H9 (cell line): ENCODE measurements around the gene GLRX. TPM values are rescaled to one million over a fixed set of nuclear protein-coding genes. Genes with fewer than 3 reads are reported as not detected.

Source experiments
- DNase-seq: peaks from one replicate; pipeline ENCODE4 v3.0.0-alpha.2; 2017
- H2AFZ ChIP-seq: one replicate; pipeline ENCODE4 v1.6.1; 2013; ENCODE audit warnings: mild to moderate bottlenecking, low read length, control low read depth, moderate library complexity
- H2AK5ac ChIP-seq: 2 replicates; pipeline ENCODE4 v1.6.1; 2013; ENCODE audit warnings: low read length, control low read depth, mixed read lengths; ENCODE audit not compliant: insufficient read length
- H2BK120ac ChIP-seq: one replicate; pipeline ENCODE4 v1.6.1; 2013; ENCODE audit warnings: low read depth, mild to moderate bottlenecking, low read length, control low read depth, inconsistent platforms; ENCODE audit not compliant: poor library complexity, severe bottlenecking
- H2BK12ac ChIP-seq: 2 replicates; pipeline ENCODE4 v1.6.1; 2013; ENCODE audit warnings: low read length, control low read depth, mixed read lengths, low read depth; ENCODE audit not compliant: insufficient read length
- H2BK15ac ChIP-seq: 2 replicates; pipeline ENCODE4 v1.6.1; 2013; ENCODE audit warnings: low read depth, low read length, control low read depth
- H2BK20ac ChIP-seq: one replicate; pipeline ENCODE4 v1.6.1; 2013; ENCODE audit warnings: low read depth, mild to moderate bottlenecking, low read length, control low read depth, inconsistent platforms; ENCODE audit not compliant: poor library complexity, severe bottlenecking
- H2BK5ac ChIP-seq: 2 replicates; pipeline ENCODE4 v1.6.1; 2013; ENCODE audit warnings: low read length, control low read depth, mixed read lengths; ENCODE audit not compliant: insufficient read length
- H3K14ac ChIP-seq: 2 replicates; pipeline ENCODE4 v1.6.1; 2013; ENCODE audit warnings: low read length, control low read depth; ENCODE audit not compliant: insufficient read depth
- H3K18ac ChIP-seq: 2 replicates; pipeline ENCODE4 v1.6.1; 2013; ENCODE audit warnings: low read depth, mild to moderate bottlenecking, mixed read lengths, low read length, control low read depth; ENCODE audit not compliant: insufficient read length
- H3K23ac ChIP-seq: 2 replicates; pipeline ENCODE4 v1.6.1; 2013; ENCODE audit warnings: low read length, control low read depth, mixed read lengths, low read depth; ENCODE audit not compliant: insufficient read length
- H3K23me2 ChIP-seq: 2 replicates; pipeline ENCODE4 v1.6.1; 2013; ENCODE audit warnings: low read depth, mild to moderate bottlenecking, mixed read lengths, low read length, control low read depth; ENCODE audit not compliant: insufficient read length, poor library complexity, severe bottlenecking
- H3K27ac ChIP-seq: 2 replicates; pipeline ENCODE4 v1.5.1; 2013; ENCODE audit warnings: low read length, control low read depth, mixed read lengths, low read depth; ENCODE audit not compliant: insufficient read length
- H3K27me3 ChIP-seq: 2 replicates; pipeline ENCODE4 v1.6.1; 2013; ENCODE audit warnings: low read length, control low read depth, inconsistent platforms; ENCODE audit not compliant: insufficient read depth
- H3K4ac ChIP-seq: 2 replicates; pipeline ENCODE4 v1.6.1; 2013; ENCODE audit warnings: low read depth, mild to moderate bottlenecking, control low read depth, inconsistent platforms, low read length, moderate library complexity
- H3K4me1 ChIP-seq: 2 replicates; pipeline ENCODE4 v1.6.1; 2013; ENCODE audit warnings: low read length, control low read depth, inconsistent platforms; ENCODE audit not compliant: insufficient read depth
- H3K4me2 ChIP-seq: 2 replicates; pipeline ENCODE4 v1.6.1; 2013; ENCODE audit warnings: low read length, control low read depth, mixed read lengths; ENCODE audit not compliant: insufficient read length, insufficient read depth
- H3K56ac ChIP-seq: 2 replicates; pipeline ENCODE4 v1.6.1; 2013; ENCODE audit warnings: low read depth, mild to moderate bottlenecking, mixed read lengths, low read length, control low read depth; ENCODE audit not compliant: insufficient read length
- H3K79me1 ChIP-seq: 2 replicates; pipeline ENCODE4 v1.6.1; 2013; ENCODE audit warnings: low read depth, mild to moderate bottlenecking, moderate library complexity, low read length, control low read depth, inconsistent platforms; ENCODE audit not compliant: insufficient read depth, poor library complexity, severe bottlenecking
- H3K79me2 ChIP-seq: 2 replicates; pipeline ENCODE4 v1.6.1; 2013; ENCODE audit warnings: low read length, control low read depth, inconsistent platforms; ENCODE audit not compliant: insufficient read depth
- H3K9ac ChIP-seq: 2 replicates; pipeline ENCODE4 v1.6.1; 2013; ENCODE audit warnings: low read length, control low read depth, mixed read lengths; ENCODE audit not compliant: insufficient read length; ENCODE audit errors: extremely low read depth
- H3K9me3 ChIP-seq: one replicate; pipeline ENCODE4 v1.6.1; 2013; ENCODE audit warnings: low read depth, low read length, inconsistent platforms; ENCODE audit not compliant: control insufficient read depth
- H3T11ph ChIP-seq: one replicate; pipeline ENCODE4 v1.6.1; 2013; ENCODE audit warnings: mild to moderate bottlenecking, low read length, control low read depth, inconsistent platforms
- H4K20me1 ChIP-seq: one replicate; pipeline ENCODE4 v1.6.1; 2013; ENCODE audit not compliant: control insufficient read depth, insufficient read length, insufficient read depth
- H4K5ac ChIP-seq: 2 replicates; pipeline ENCODE4 v1.6.1; 2013; ENCODE audit warnings: low read depth, mild to moderate bottlenecking, mixed read lengths, low read length, control low read depth; ENCODE audit not compliant: insufficient read length
- H4K8ac ChIP-seq: replicated peaks from 2 replicates; pipeline ENCODE4 v1.6.1; 2013; ENCODE audit warnings: low read length, control low read depth, mixed read lengths, low read depth; ENCODE audit not compliant: insufficient read length
- H4K91ac ChIP-seq: 2 replicates; pipeline ENCODE4 v1.6.1; 2013; ENCODE audit warnings: low read depth, mild to moderate bottlenecking, moderate library complexity, mixed read lengths, low read length, control low read depth; ENCODE audit not compliant: insufficient read length
- H3K27ac Mint-ChIP-seq, 3 experiments: 2 replicates in 2 of 3; 3 replicates in 1 of 3; pipeline ENCODE4 v1.8.0; 2020 to 2021; ENCODE audit warnings: mixed read lengths in 3 of 3, mild to moderate bottlenecking in 1 of 3, moderate library complexity in 1 of 3
- H3K27me3 Mint-ChIP-seq: 2 replicates; pipeline ENCODE4 v1.8.0; 2021; ENCODE audit warnings: low read depth, mild to moderate bottlenecking, moderate library complexity, mixed read lengths
- H3K36me3 Mint-ChIP-seq, 3 experiments: 2 replicates in 2 of 3; 3 replicates in 1 of 3; pipeline ENCODE4 v1.8.0; 2020 to 2021; ENCODE audit warnings: low read depth in 3 of 3, mixed read lengths in 3 of 3; ENCODE audit not compliant: insufficient read depth in 1 of 3
- H3K4me1 Mint-ChIP-seq, 2 experiments: 2 replicates each; pipeline ENCODE4 v1.8.0; 2020; ENCODE audit warnings: mixed read lengths in 2 of 2
- H3K4me3 Mint-ChIP-seq, 2 experiments: 2 replicates in 1 of 2; 3 replicates in 1 of 2; pipeline ENCODE4 v1.8.0; 2020 to 2021; ENCODE audit warnings: mild to moderate bottlenecking in 2 of 2, mixed read lengths in 2 of 2, moderate library complexity in 1 of 2
- H3K9me3 Mint-ChIP-seq, 2 experiments: 2 replicates in 1 of 2; 3 replicates in 1 of 2; pipeline ENCODE4 v1.8.0; 2020; ENCODE audit warnings: mild to moderate bottlenecking in 2 of 2, mixed read lengths in 2 of 2, moderate library complexity in 1 of 2
- CTCF ChIP-seq: fragments of 200-600 bp; sonication (generic); conservative IDR thresholded peaks from 3 replicates; pipeline ENCODE4 v1.8.0; 2021; ENCODE audit warnings: antibody characterized with exemption, mild to moderate bottlenecking
- WGBS: extraction: QIAGEN DNeasy Blood & Tissue Kit; methylation state at CpG from one replicate; pipeline ENCODE4 v1.1.7; 2013; ENCODE audit warnings: missing lambda C conversion rate, low lambda C conversion rate, mixed read lengths; ENCODE audit not compliant: insufficient read length; ENCODE audit errors: extremely low coverage; 5-methylcytosine and 5-hydroxymethylcytosine counted together
- total RNA-seq: library from RNA; stranded (reverse); gene quantifications from 2 replicates; pipeline ENCODE4 v1.2.1, GENCODE V29; 2021

GLRX gene
- total RNA-seq, 1 experiment from 2014 or later, result 13.8 TPM

- Histone ChIP-seq H3K4me2 (no peak overlapping the region), H2BK120ac (no peak overlapping the region), H3K23ac (no peak overlapping the region), H3K79me1 (no peaks in the 10 kb centered on the region), H4K20me1 (no peaks in the 10 kb centered on the region), H3K79me2 (no peaks in the 10 kb centered on the region), H4K91ac (no peak overlapping the region), H3K9me3 (no peaks in the 10 kb centered on the region), H3K56ac (no peak overlapping the region), H3K27ac (no peak overlapping the region), H3K27me3 (no peaks in the 10 kb centered on the region), H2BK5ac (no peak overlapping the region), H2AK5ac (no peak overlapping the region), H4K5ac (no peak overlapping the region), H3K4ac (no peak overlapping the region), H3K14ac (no peak overlapping the region), H3K23me2 (no peaks in the 10 kb centered on the region), H2BK15ac (no peak overlapping the region), H2BK20ac (no peak overlapping the region), H2AFZ (no peak overlapping the region), H4K8ac (no peak overlapping the region), H3T11ph (no peak overlapping the region), H3K18ac (no peak overlapping the region), H2BK12ac (no peak overlapping the region), H3K4me1 (peaks cover 2% of the 10 kb centered on the region), H3K9ac (no peak overlapping the region)
- no peak for TF ChIP-seq CTCF
- Mint-ChIP-seq H3K36me3 (0 out of 7 replicates have a peak, but pooled peaks cover 0 to under 1% (median 0%) of the 10 kb centered on the region in 3 experiments), H3K27me3 (peaks cover 2% of the 10 kb centered on the region; the same call in 1 of the 2 replicates), H3K9me3 (no peaks in the 10 kb centered on the region), H3K27ac (peak overlapping the region in 1 of 3 experiments; percentile 40; a peak in 1 of 7 replicates), H3K4me3 (no peak overlapping the region), H3K4me1 (peaks cover 42% of the 10 kb centered on the region in 2 experiments)
- no peak for DNase-seq
- WGBS, result no CpG with 5 or more reads among the region's 7 CpGs
Observed at GRCh38 chr5:95808013-95808685, 14.4 kb downstream of the GLRX start.
